HG02884 (cell line): Measurements from ENCODE around the gene PDK4.
"Not testable (repeated sequence)": the region's sequence is repeated elsewhere in the genome, so short reads cannot be mapped to it uniquely, and the experiment has no call there.

Experiments
- ATAC-seq: cut with Tn5 transposase; IDR thresholded peaks from one replicate; pipeline ENCODE4 v1.9.1; 2021; ENCODE audit warnings: mild to moderate bottlenecking, moderate library complexity; ENCODE audit not compliant: unreplicated experiment

Gene PDK4

GRCh38 chr7:95605275-95605674 is 9.0 kb upstream of the PDK4 start:
- no peak for ATAC-seq

- not testable (repeated sequence) for ATAC-seq
Observed at GRCh38 chr7:95604811-95605210, 8.5 kb upstream of the PDK4 start.

- ATAC-seq = not testable (repeated sequence)
Observed at GRCh38 chr7:95604397-95604796, 8.1 kb upstream of the PDK4 start.

GRCh38 chr7:95602421-95602820 is 6.1 kb upstream of the PDK4 start:
- ATAC-seq = no peak

GRCh38 chr7:95601316-95601715 is 5.0 kb upstream of the PDK4 start:
- no peak for ATAC-seq

GRCh38 chr7:95599069-95599468 is 2.8 kb upstream of the PDK4 start:
- ATAC-seq = no peak

- no peak for ATAC-seq
Observed at GRCh38 chr7:95598511-95598910, 2.2 kb upstream of the PDK4 start.

- ATAC-seq = no peak
Observed at GRCh38 chr7:95595746-95596197, 544 bp downstream of the PDK4 start.

- no peak for ATAC-seq
Observed at GRCh38 chr7:95594185-95594584, 2.1 kb downstream of the PDK4 start.

GRCh38 chr7:95593343-95593742 is 3.0 kb downstream of the PDK4 start:
- ATAC-seq = no peak

- no peak for ATAC-seq
Observed at GRCh38 chr7:95592570-95592969, 3.7 kb downstream of the PDK4 start.

- no peak for ATAC-seq
Observed at GRCh38 chr7:95590387-95591248, 5.7 kb downstream of the PDK4 start.

- ATAC-seq = no peak
Observed at GRCh38 chr7:95589766-95590165, 6.5 kb downstream of the PDK4 start.

GRCh38 chr7:95589031-95589430 is 7.3 kb downstream of the PDK4 start:
- ATAC-seq = no peak

GRCh38 chr7:95586951-95587301 is 9.4 kb downstream of the PDK4 start:
- ATAC-seq = no peak

- no peak for ATAC-seq
Observed at GRCh38 chr7:95585426-95585789, 10.9 kb downstream of the PDK4 start.

GRCh38 chr7:95584769-95585425 is 11.4 kb downstream of the PDK4 start:
- ATAC-seq = no peak

GRCh38 chr7:95583834-95584621 is 12.3 kb downstream of the PDK4 start:
- no peak for ATAC-seq

- no peak for ATAC-seq
Observed at GRCh38 chr7:95582578-95583293, 13.6 kb downstream of the PDK4 start.

GRCh38 chr7:95581467-95581866 is 14.8 kb downstream of the PDK4 start:
- ATAC-seq = no peak

- ATAC-seq = no peak
Observed at GRCh38 chr7:95579318-95579717, 17.0 kb downstream of the PDK4 start.
